Fibroblast of lung (primary cell): Measurements from ENCODE around the gene KIAA2012. TPM values are rescaled to one million over a fixed set of nuclear protein-coding genes. Genes with fewer than 3 reads are reported as not detected.

Source experiments
- DNase-seq, 2 donors: peaks; one replicate each; pipeline versions ENCODE4 v3.0.0 to v3.0.0-alpha.2; 2010; ENCODE audit warnings: low read depth in 2 of 2
- H2AFZ ChIP-seq: 2 replicates; pipeline ENCODE4 v1.5.1; 2012; ENCODE audit warnings: low read length, control low read depth, inconsistent platforms
- H3K27ac ChIP-seq: 2 replicates; pipeline ENCODE4 v1.5.1; 2011; ENCODE audit warnings: low read length, control low read depth; ENCODE audit not compliant: insufficient read depth
- H3K27me3 ChIP-seq: 2 replicates; pipeline ENCODE4 v1.5.1; 2011; ENCODE audit warnings: mild to moderate bottlenecking, low read length; ENCODE audit not compliant: control insufficient read depth, insufficient read depth
- H3K36me3 ChIP-seq: 2 replicates; pipeline ENCODE4 v1.5.1; 2011; ENCODE audit warnings: low read length; ENCODE audit not compliant: control insufficient read depth, insufficient read depth
- H3K4me1 ChIP-seq: 2 replicates; pipeline ENCODE4 v1.5.1; 2011; ENCODE audit warnings: low read length; ENCODE audit not compliant: control insufficient read depth, insufficient read depth; ENCODE audit errors: extremely low read depth
- H3K4me2 ChIP-seq: 2 replicates; pipeline ENCODE4 v1.5.1; 2011; ENCODE audit warnings: low read length, control low read depth; ENCODE audit not compliant: insufficient read depth; ENCODE audit errors: extremely low read depth
- H3K4me3 ChIP-seq, 4 experiments: fragments of 200-600 bp in 1 of 4; sonication (generic) in 1 of 4; replicated peaks in 1 of 4; 2 replicates each; pipeline ENCODE4 v1.5.1; 2011 to 2016; ENCODE audit warnings: low read length in 4 of 4, low read depth in 3 of 4, mild to moderate bottlenecking in 3 of 4, control low read depth in 2 of 4, inconsistent platforms in 1 of 4, mixed read lengths in 1 of 4; ENCODE audit not compliant: insufficient read depth in 1 of 4; ENCODE audit errors: control extremely low read depth in 1 of 4
- H3K79me2 ChIP-seq: 2 replicates; pipeline ENCODE4 v1.5.1; 2012; ENCODE audit warnings: mild to moderate bottlenecking, low read length, inconsistent platforms; ENCODE audit not compliant: control insufficient read depth, insufficient read depth
- H3K9ac ChIP-seq: 2 replicates; pipeline ENCODE4 v1.5.1; 2011; ENCODE audit warnings: mild to moderate bottlenecking, low read length, control low read depth; ENCODE audit not compliant: insufficient read depth
- H3K9me3 ChIP-seq: 2 replicates; pipeline ENCODE4 v1.5.1; 2012; ENCODE audit warnings: low read depth, low read length; ENCODE audit not compliant: control insufficient read depth, insufficient read depth
- H4K20me1 ChIP-seq: 2 replicates; pipeline ENCODE4 v1.5.1; 2011; ENCODE audit warnings: low read length; ENCODE audit not compliant: control insufficient read depth, insufficient read depth; ENCODE audit errors: extremely low read depth
- CTCF ChIP-seq, 2 donors: IDR thresholded peaks in 1 of 2; conservative IDR thresholded peaks in 1 of 2; 1 replicate in 1 of 2; 2 replicates in 1 of 2; pipeline ENCODE4 v1.5.1; 2011 to 2012; ENCODE audit warnings: low read length in 2 of 2, control low read depth in 1 of 2, inconsistent platforms in 1 of 2, low read depth in 1 of 2, mild to moderate bottlenecking in 1 of 2
- EZH2 ChIP-seq: IDR thresholded peaks from 2 replicates; pipeline ENCODE4 v1.5.1; 2012; ENCODE audit warnings: low read length, control low read depth, mild to moderate bottlenecking; ENCODE audit errors: missing control alignments
- polyA plus RNA-seq, 2 donors: library from polyadenylated mRNA; depleted of rRNA in 1 of 2; stranded (reverse) in 1 of 2; unstranded in 1 of 2; fragments of >200 nt; gene quantifications; 2 replicates each; pipeline ENCODE4 v1.2.1, GENCODE V29; 2011 to 2012; ENCODE audit warnings: missing spikeins in 1 of 2
- total RNA-seq: library from RNA; depleted of rRNA; stranded (reverse); fragments of >200 nt; gene quantifications from 2 replicates; pipeline ENCODE4 v1.2.1, GENCODE V29; 2014

The KIAA2012 gene
- total and polyA plus RNA-seq, 2 donors (not counting 1 experiment from before 2014, with no cell fraction given) = 0.09 TPM; not detected in 1

GRCh38 chr2:202187570-202187969 lies 114.5 kb downstream of the KIAA2012 start:
- no peaks in the 10 kb centered on the region for H4K20me1 ChIP-seq
- H3K79me2 ChIP-seq = no peaks in the 10 kb centered on the region
- no peaks in the 10 kb centered on the region for H3K9me3 ChIP-seq
- H3K9ac ChIP-seq = no peak overlapping the region
- H3K27ac ChIP-seq = no peak overlapping the region
- no peak overlapping the region for H3K4me3 ChIP-seq
- TF ChIP-seq CTCF (conservative IDR thresholded peaks at IDR 0.05 in 1 of 2, IDR thresholded peaks at IDR 0.05 in 1 of 2; ENCODE audit: low read depth in 1 of 2, low read length in 2 of 2) (no peak), EZH2 (no peak)
- DNase-seq = peak in 1 of 2 donors; percentile 67
- no peak overlapping the region for H2AFZ ChIP-seq
- H3K4me1 ChIP-seq = peaks cover 2% of the 10 kb centered on the region
- H3K27me3 ChIP-seq = no peaks in the 10 kb centered on the region
- H3K4me2 ChIP-seq = no peak overlapping the region
- H3K36me3 ChIP-seq = no peaks in the 10 kb centered on the region

GRCh38 chr2:202193305-202193704 lies 120.2 kb downstream of the KIAA2012 start:
- Histone ChIP-seq H3K4me3 (no peak overlapping the region), H3K27ac (no peak overlapping the region), H3K4me2 (no peak overlapping the region), H3K9ac (no peak overlapping the region), H3K36me3 (no peaks in the 10 kb centered on the region), H2AFZ (peak overlapping the region; percentile 4), H3K27me3 (no peaks in the 10 kb centered on the region), H3K9me3 (no peaks in the 10 kb centered on the region), H4K20me1 (no peaks in the 10 kb centered on the region), H3K4me1 (no peaks in the 10 kb centered on the region), H3K79me2 (no peaks in the 10 kb centered on the region)
- TF ChIP-seq CTCF (conservative IDR thresholded peaks at IDR 0.05 in 1 of 2, IDR thresholded peaks at IDR 0.05 in 1 of 2; ENCODE audit: low read depth in 1 of 2, low read length in 2 of 2) = no peak
- no peak for TF ChIP-seq EZH2
- no peak for DNase-seq

GRCh38 chr2:202193881-202194353 lies 120.9 kb downstream of the KIAA2012 start:
- Histone ChIP-seq H3K9ac (no peak overlapping the region), H2AFZ (no peak overlapping the region), H3K4me2 (no peak overlapping the region), H4K20me1 (no peaks in the 10 kb centered on the region), H3K36me3 (no peaks in the 10 kb centered on the region), H3K4me1 (no peaks in the 10 kb centered on the region), H3K9me3 (no peaks in the 10 kb centered on the region), H3K4me3 (no peak overlapping the region), H3K79me2 (no peaks in the 10 kb centered on the region), H3K27me3 (no peaks in the 10 kb centered on the region), H3K27ac (no peak overlapping the region)
- peak in 1 of 2 donors; percentile 8 for DNase-seq
- no peak for TF ChIP-seq CTCF (conservative IDR thresholded peaks at IDR 0.05 in 1 of 2, IDR thresholded peaks at IDR 0.05 in 1 of 2; ENCODE audit: low read depth in 1 of 2, low read length in 2 of 2)
- no peak for TF ChIP-seq EZH2
